IPS DF 19.7 (cell line): Measurements from ENCODE around the gene PTGES3L.

Experiments used
- DNase-seq: peaks from one replicate; pipeline ENCODE4 v3.0.0-alpha.2; 2013; ENCODE audit warnings: low read depth, low spot score

PTGES3L gene

GRCh38 chr17:42979511-42980273 lies at the start of gene PTGES3L:
Gene PTGES3L, minus strand, starts transcription at chr17:42980080. Its CDS starts 27 bp downstream, at chr17:42980053.
- DNase-seq: no peak

GRCh38 chr17:43028221-43028861 lies 48.5 kb upstream of the PTGES3L start:
- no peak for DNase-seq

GRCh38 chr17:43027091-43028032 lies 47.5 kb upstream of the PTGES3L start:
- no peak for DNase-seq

GRCh38 chr17:43026595-43026994 lies 46.7 kb upstream of the PTGES3L start:
- no peak for DNase-seq

- no peak for DNase-seq
Observed at GRCh38 chr17:43025766-43026537, 46.1 kb upstream of the PTGES3L start.

GRCh38 chr17:43025290-43025657 lies 45.4 kb upstream of the PTGES3L start:
- no peak for DNase-seq

- peak; percentile 95 for DNase-seq
Observed at GRCh38 chr17:43024407-43025289, 44.8 kb upstream of the PTGES3L start, which contains the start of gene RND2. Gene RND2, plus strand, starts transcription at chr17:43025231. Its CDS starts 117 bp downstream, at chr17:43025348.

GRCh38 chr17:43021741-43022512 lies 42.0 kb upstream of the PTGES3L start, which contains the start of gene VAT1:
Gene VAT1, minus strand, starts transcription at chr17:43022385. Its CDS starts 63 bp downstream, at chr17:43022322.
- no peak for DNase-seq

GRCh38 chr17:43020789-43021740 lies 41.2 kb upstream of the PTGES3L start:
- no peak for DNase-seq

GRCh38 chr17:43020030-43020621 lies 40.2 kb upstream of the PTGES3L start:
- no peak for DNase-seq

- DNase-seq: no peak
Observed at GRCh38 chr17:43019418-43019817, 39.5 kb upstream of the PTGES3L start.

GRCh38 chr17:43018932-43019331 lies 39.1 kb upstream of the PTGES3L start:
- no peak for DNase-seq

GRCh38 chr17:43018008-43018853 lies 38.4 kb upstream of the PTGES3L start:
- DNase-seq: no peak

GRCh38 chr17:43016216-43016615 lies 36.3 kb upstream of the PTGES3L start:
- no peak for DNase-seq

GRCh38 chr17:43015579-43015978 lies 35.7 kb upstream of the PTGES3L start:
- DNase-seq: no peak

GRCh38 chr17:43014649-43015542 lies 35.0 kb upstream of the PTGES3L start:
- no peak for DNase-seq
